Sigmoid colon (tissue), 4 donors: ENCODE results near the gene CEACAM21.

Experiments
- CTCF ChIP-seq, 4 experiments: fragments of 450-650 bp in 3 of 4; fragments of 200-600 bp in 1 of 4; IDR thresholded peaks; one replicate each; pipeline ENCODE4 v1.5.1; 2016 to 2019; ENCODE audit warnings: antibody characterized with exemption in 4 of 4, mild to moderate bottlenecking in 3 of 4, moderate library complexity in 2 of 4
- EP300 ChIP-seq, 4 donors: sonication (generic); formaldehyde crosslinking; IDR thresholded peaks; one replicate each; pipeline ENCODE4 v1.6.1; 2017; ENCODE audit warnings: antibody characterized with exemption in 4 of 4

GRCh38 chr19:41616792-41617621 lies 41.0 kb downstream of the CEACAM21 start:
- TF ChIP-seq CTCF (IDR thresholded peaks at IDR 0.05): no peak
- no peak for TF ChIP-seq EP300 (IDR thresholded peaks at IDR 0.05)
